Neuronal stem cell (in vitro differentiated cells): ENCODE results near the gene BRAF.

ENCODE experiments used
- DNase-seq: peaks from one replicate; pipeline ENCODE4 v3.0.0-alpha.2; 2013; ENCODE audit warnings: low spot score
- H2AFZ ChIP-seq: one replicate; pipeline ENCODE4 v1.6.1; 2013; ENCODE audit warnings: mild to moderate bottlenecking, low read length, inconsistent platforms
- H2AK5ac ChIP-seq: 2 replicates; pipeline ENCODE4 v1.6.1; 2013; ENCODE audit warnings: low read depth, mild to moderate bottlenecking, inconsistent platforms, low read length, moderate library complexity, mixed read lengths
- H2BK120ac ChIP-seq: 2 replicates; pipeline ENCODE4 v1.6.1; 2013; ENCODE audit warnings: low read depth, mild to moderate bottlenecking, inconsistent platforms, low read length, moderate library complexity, mixed read lengths
- H2BK12ac ChIP-seq: one replicate; pipeline ENCODE4 v1.6.1; 2013; ENCODE audit warnings: low read length, inconsistent platforms
- H2BK15ac ChIP-seq: 2 replicates; pipeline ENCODE4 v1.6.1; 2013; ENCODE audit warnings: mild to moderate bottlenecking, low read length, inconsistent platforms, mixed read lengths
- H2BK5ac ChIP-seq: one replicate; pipeline ENCODE4 v1.6.1; 2013; ENCODE audit warnings: inconsistent platforms, mild to moderate bottlenecking, low read length, moderate library complexity
- H3K14ac ChIP-seq: one replicate; pipeline ENCODE4 v1.6.1; 2013; ENCODE audit warnings: low read length, inconsistent platforms
- H3K18ac ChIP-seq: 2 replicates; pipeline ENCODE4 v1.6.1; 2013; ENCODE audit warnings: low read length, inconsistent platforms
- H3K23ac ChIP-seq: 2 replicates; pipeline ENCODE4 v1.6.1; 2013; ENCODE audit warnings: low read depth, mild to moderate bottlenecking, mixed read lengths, low read length, inconsistent platforms; ENCODE audit not compliant: poor library complexity
- H3K27ac ChIP-seq: replicated peaks from 3 replicates; pipeline ENCODE4 v1.5.1; 2013; ENCODE audit warnings: low read length, inconsistent platforms
- H3K27me3 ChIP-seq, 3 experiments: 2 replicates each; pipeline ENCODE4 v1.6.1; 2013; ENCODE audit warnings: low read length in 3 of 3, mild to moderate bottlenecking in 2 of 3, inconsistent platforms in 1 of 3, low read depth in 1 of 3, mixed read lengths in 1 of 3, moderate library complexity in 1 of 3; ENCODE audit not compliant: control insufficient read depth in 3 of 3, insufficient read depth in 3 of 3
- H3K36me3 ChIP-seq, 2 donors: replicated peaks in 1 of 2; 2 replicates each; pipeline ENCODE4 v1.6.1; 2013; ENCODE audit warnings: low read length in 2 of 2; ENCODE audit not compliant: control insufficient read depth in 2 of 2, insufficient read depth in 2 of 2
- H3K4ac ChIP-seq: 2 replicates; pipeline ENCODE4 v1.6.1; 2013; ENCODE audit warnings: inconsistent platforms, mild to moderate bottlenecking, low read length, moderate library complexity
- H3K4me1 ChIP-seq, 2 donors: 1 replicate in 1 of 2; 2 replicates in 1 of 2; pipeline ENCODE4 v1.6.1; 2013; ENCODE audit warnings: low read length in 2 of 2, low read depth in 1 of 2; ENCODE audit not compliant: control insufficient read depth in 2 of 2, insufficient read depth in 1 of 2
- H3K4me2 ChIP-seq: one replicate; pipeline ENCODE4 v1.6.1; 2013; ENCODE audit warnings: mild to moderate bottlenecking, low read length, inconsistent platforms; ENCODE audit not compliant: insufficient read depth, poor library complexity, severe bottlenecking
- H3K4me3 ChIP-seq, 2 donors: 2 replicates each; pipeline ENCODE4 v1.5.1; 2013; ENCODE audit warnings: low read length in 2 of 2, mild to moderate bottlenecking in 2 of 2, inconsistent platforms in 1 of 2, moderate library complexity in 1 of 2
- H3K79me1 ChIP-seq: one replicate; pipeline ENCODE4 v1.6.1; 2013; ENCODE audit warnings: low read depth, mild to moderate bottlenecking, inconsistent platforms, low read length, moderate library complexity
- H3K9ac ChIP-seq: one replicate; pipeline ENCODE4 v1.6.1; 2013; ENCODE audit warnings: mild to moderate bottlenecking, low read depth, low read length, inconsistent platforms; ENCODE audit not compliant: poor library complexity
- H3K9me3 ChIP-seq, 2 donors: replicated peaks in 1 of 2; 2 replicates each; pipeline versions ENCODE3 to v1.6.1; 2013; ENCODE audit warnings: low read length in 2 of 2, mild to moderate bottlenecking in 2 of 2, inconsistent platforms in 1 of 2, low read depth in 1 of 2, mixed read lengths in 1 of 2, moderate library complexity in 1 of 2; ENCODE audit not compliant: control insufficient read depth in 2 of 2, insufficient read depth in 1 of 2
- H4K8ac ChIP-seq: one replicate; pipeline ENCODE4 v1.6.1; 2013; ENCODE audit warnings: low read depth, mild to moderate bottlenecking, inconsistent platforms, low read length, moderate library complexity
- H4K91ac ChIP-seq: one replicate; pipeline ENCODE4 v1.6.1; 2013; ENCODE audit warnings: low read length, low read depth, mild to moderate bottlenecking, inconsistent platforms; ENCODE audit not compliant: poor library complexity
- WGBS, 2 donors: extraction: QIAGEN DNeasy Blood & Tissue Kit; methylation state at CpG; one replicate each; pipeline ENCODE4 v1.1.7; 2013; ENCODE audit warnings: missing lambda C conversion rate in 2 of 2, mixed read lengths in 1 of 2; ENCODE audit not compliant: insufficient read length in 2 of 2, insufficient replicate concordance in 1 of 2; ENCODE audit errors: extremely low coverage in 2 of 2; 5-methylcytosine and 5-hydroxymethylcytosine counted together

Gene BRAF

GRCh38 chr7:140696680-140697446, 227.9 kb downstream of the BRAF start, which contains the start of gene NDUFB2:
TSS of gene NDUFB2 (plus strand) at chr7:140696708. CDS start at chr7:140696745, 37 bp downstream.
- Histone ChIP-seq H2BK12ac (no peak within 1 kb of the TSS), H3K4me1 (peaks cover 3 to 6% of the 10 kb centered on the region in 2 donors), H3K79me1 (peaks cover 7% of the 10 kb centered on the region), H4K91ac (peak within 1 kb of the TSS; percentile 34), H2BK5ac (peak within 1 kb of the TSS; percentile 84), H3K23ac (peak within 1 kb of the TSS; percentile 99), H3K27ac (peak within 1 kb of the TSS; percentile 90), H2AK5ac (no peak within 1 kb of the TSS), H4K8ac (no peak within 1 kb of the TSS), H3K9ac (peak within 1 kb of the TSS; percentile 99), H3K4me3 (peak within 1 kb of the TSS; percentile 93 to 96), H2BK15ac (peak within 1 kb of the TSS; percentile 97), H3K9me3 (no peaks in the 10 kb centered on the region), H3K18ac (peak within 1 kb of the TSS; percentile 100), H3K36me3 (peaks cover 0 to 7% of the 10 kb centered on the region in 2 donors), H2BK120ac (peak within 1 kb of the TSS; percentile 55), H2AFZ (peak within 1 kb of the TSS; percentile 99), H3K4ac (no peak within 1 kb of the TSS), H3K14ac (peak within 1 kb of the TSS; percentile 94), H3K27me3 (no peaks in the 10 kb centered on the region), H3K4me2 (peak within 1 kb of the TSS; percentile 73)
- WGBS, 2 donors, result no CpG with 5 or more reads among the region's 82 CpGs
- peak; percentile 81 for DNase-seq

GRCh38 chr7:140696024-140696679, 228.6 kb downstream of the BRAF start:
- DNase-seq, result peak; percentile 92
- no peak overlapping the region for H3K4ac ChIP-seq
- no peak overlapping the region for H2BK120ac ChIP-seq
- no peaks in the 10 kb centered on the region for H3K27me3 ChIP-seq
- H3K4me2 ChIP-seq, result peak overlapping the region; percentile 41
- peak overlapping the region; percentile 99 for H2AFZ ChIP-seq
- peaks cover 3 to 6% of the 10 kb centered on the region in 2 donors for H3K4me1 ChIP-seq
- H2BK12ac ChIP-seq, result no peak overlapping the region
- no peak overlapping the region for H3K27ac ChIP-seq
- no peak overlapping the region for H4K91ac ChIP-seq
- peaks cover 0 to 7% of the 10 kb centered on the region in 2 donors for H3K36me3 ChIP-seq
- peak overlapping the region; percentile 24 for H3K18ac ChIP-seq
- H3K9ac ChIP-seq, result no peak overlapping the region
- no peaks in the 10 kb centered on the region for H3K9me3 ChIP-seq
- peaks cover 5% of the 10 kb centered on the region for H3K79me1 ChIP-seq
- H3K23ac ChIP-seq, result peak overlapping the region; percentile 99
- H3K14ac ChIP-seq, result no peak overlapping the region
- H2AK5ac ChIP-seq, result no peak overlapping the region
- WGBS, 2 donors, result no CpG with 5 or more reads among the region's 23 CpGs
- peak overlapping the region; percentile 97 for H2BK15ac ChIP-seq
- H2BK5ac ChIP-seq, result peak overlapping the region; percentile 84
- peak overlapping the region; percentile 93 to 96 for H3K4me3 ChIP-seq
- no peak overlapping the region for H4K8ac ChIP-seq

GRCh38 chr7:140695381-140695780, 229.3 kb downstream of the BRAF start:
- Histone ChIP-seq H4K91ac (no peak overlapping the region), H2BK120ac (no peak overlapping the region), H3K14ac (no peak overlapping the region), H2BK12ac (no peak overlapping the region), H4K8ac (no peak overlapping the region), H3K23ac (no peak overlapping the region), H3K79me1 (peaks cover 5% of the 10 kb centered on the region), H3K27ac (no peak overlapping the region), H3K4me1 (peaks cover 3 to 6% of the 10 kb centered on the region in 2 donors), H3K9ac (no peak overlapping the region), H3K18ac (no peak overlapping the region), H3K27me3 (no peaks in the 10 kb centered on the region), H3K4ac (no peak overlapping the region), H3K36me3 (peaks cover 0 to 7% of the 10 kb centered on the region in 2 donors), H3K9me3 (no peaks in the 10 kb centered on the region), H3K4me3 (no peak overlapping the region), H2BK5ac (no peak overlapping the region), H2AFZ (no peak overlapping the region), H3K4me2 (no peak overlapping the region), H2AK5ac (no peak overlapping the region), H2BK15ac (no peak overlapping the region)
- WGBS, 2 donors, result no CpG with 5 or more reads among the region's 11 CpGs
- DNase-seq, result no peak

GRCh38 chr7:140694592-140694991, 230.1 kb downstream of the BRAF start:
- no peak overlapping the region for H4K8ac ChIP-seq
- H3K79me1 ChIP-seq, result peaks cover 5% of the 10 kb centered on the region
- H3K14ac ChIP-seq, result no peak overlapping the region
- no peak overlapping the region for H3K4me3 ChIP-seq
- H2AK5ac ChIP-seq, result no peak overlapping the region
- H3K23ac ChIP-seq, result no peak overlapping the region
- no peak overlapping the region for H2BK120ac ChIP-seq
- H2BK5ac ChIP-seq, result no peak overlapping the region
- no peak overlapping the region for H3K27ac ChIP-seq
- WGBS, 2 donors, result no CpG with 5 or more reads among the region's 6 CpGs
- DNase-seq, result no peak
- H3K27me3 ChIP-seq, result no peaks in the 10 kb centered on the region
- H3K4ac ChIP-seq, result no peak overlapping the region
- peaks cover under 1 to 8% of the 10 kb centered on the region in 2 donors for H3K36me3 ChIP-seq
- H2BK12ac ChIP-seq, result no peak overlapping the region
- no peak overlapping the region for H2BK15ac ChIP-seq
- no peak overlapping the region for H2AFZ ChIP-seq
- peaks cover 3 to 6% of the 10 kb centered on the region in 2 donors for H3K4me1 ChIP-seq
- H3K18ac ChIP-seq, result no peak overlapping the region
- H4K91ac ChIP-seq, result peak overlapping the region; percentile 41
- no peak overlapping the region for H3K9ac ChIP-seq
- H3K4me2 ChIP-seq, result no peak overlapping the region
- no peaks in the 10 kb centered on the region for H3K9me3 ChIP-seq
